Stimulated activated CD4-positive, alpha-beta T cell treated with anti-CD3 and anti-CD28 coated beads, Interleukin-1b, Interleukin-23, amount 100 ng/mL, for 48 hours (primary cell): ENCODE data around the gene EMX2.

Experiments
- DNase-seq: peaks from one replicate; pipeline ENCODE4 v3.0.0-alpha.2; 2020

The EMX2 gene

GRCh38 chr10:117545141-117546019 is 2.8 kb downstream of the EMX2 start:
- DNase-seq: no peak

GRCh38 chr10:117546020-117546580 is 3.6 kb downstream of the EMX2 start:
- DNase-seq: no peak

GRCh38 chr10:117546581-117547015 is 4.1 kb downstream of the EMX2 start:
- DNase-seq: no peak

DNA sequence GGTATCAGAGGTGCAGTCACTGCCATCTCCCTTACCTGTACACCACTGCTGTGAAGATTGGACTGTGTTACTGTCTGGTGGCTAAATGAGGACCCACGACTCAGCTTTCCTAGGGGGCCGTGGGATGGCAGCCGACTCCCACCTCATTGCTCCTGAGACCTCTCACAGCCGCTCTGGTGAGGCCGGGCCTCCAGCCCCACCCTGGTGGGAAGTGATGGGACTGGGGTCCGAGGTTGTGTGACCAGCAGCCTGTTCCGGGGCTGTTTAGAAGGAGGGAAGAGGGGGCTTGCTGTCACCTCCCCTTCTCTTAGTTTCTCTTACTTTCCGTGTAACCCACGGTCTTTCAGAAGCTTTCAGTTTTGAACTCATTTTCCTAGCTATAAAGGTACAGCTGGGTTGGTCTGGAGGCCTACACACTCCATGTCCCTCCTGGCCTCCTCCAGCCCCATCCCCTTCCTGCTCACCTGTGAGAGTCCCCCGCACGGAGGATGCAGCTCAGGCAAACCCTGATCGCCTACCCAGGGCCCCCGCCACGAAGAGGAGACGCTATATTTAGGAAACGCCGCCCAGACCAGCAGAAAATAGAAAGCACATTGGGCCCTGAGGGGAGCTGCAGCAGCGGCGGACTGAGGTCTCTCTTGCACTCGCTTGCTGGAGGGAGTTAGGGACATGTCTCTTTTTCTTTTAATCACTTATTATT is 4.6 kb downstream of the EMX2 start:
- DNase-seq: no peak

GRCh38 chr10:117547716-117548668 is 5.4 kb downstream of the EMX2 start:
- DNase-seq: no peak

DNA sequence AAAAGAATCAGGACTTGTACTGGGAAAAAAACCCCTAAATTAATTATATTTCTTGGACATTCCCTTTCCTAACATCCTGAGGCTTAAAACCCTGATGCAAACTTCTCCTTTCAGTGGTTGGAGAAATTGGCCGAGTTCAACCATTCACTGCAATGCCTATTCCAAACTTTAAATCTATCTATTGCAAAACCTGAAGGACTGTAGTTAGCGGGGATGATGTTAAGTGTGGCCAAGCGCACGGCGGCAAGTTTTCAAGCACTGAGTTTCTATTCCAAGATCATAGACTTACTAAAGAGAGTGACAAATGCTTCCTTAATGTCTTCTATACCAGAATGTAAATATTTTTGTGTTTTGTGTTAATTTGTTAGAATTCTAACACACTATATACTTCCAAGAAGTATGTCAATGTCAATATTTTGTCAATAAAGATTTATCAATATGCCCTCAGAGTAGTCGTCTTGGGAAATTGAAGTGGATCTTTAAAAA is 6.6 kb downstream of the EMX2 start:
- DNase-seq: no peak

GRCh38 chr10:117550076-117550475 is 7.5 kb downstream of the EMX2 start:
- no peak for DNase-seq

DNA sequence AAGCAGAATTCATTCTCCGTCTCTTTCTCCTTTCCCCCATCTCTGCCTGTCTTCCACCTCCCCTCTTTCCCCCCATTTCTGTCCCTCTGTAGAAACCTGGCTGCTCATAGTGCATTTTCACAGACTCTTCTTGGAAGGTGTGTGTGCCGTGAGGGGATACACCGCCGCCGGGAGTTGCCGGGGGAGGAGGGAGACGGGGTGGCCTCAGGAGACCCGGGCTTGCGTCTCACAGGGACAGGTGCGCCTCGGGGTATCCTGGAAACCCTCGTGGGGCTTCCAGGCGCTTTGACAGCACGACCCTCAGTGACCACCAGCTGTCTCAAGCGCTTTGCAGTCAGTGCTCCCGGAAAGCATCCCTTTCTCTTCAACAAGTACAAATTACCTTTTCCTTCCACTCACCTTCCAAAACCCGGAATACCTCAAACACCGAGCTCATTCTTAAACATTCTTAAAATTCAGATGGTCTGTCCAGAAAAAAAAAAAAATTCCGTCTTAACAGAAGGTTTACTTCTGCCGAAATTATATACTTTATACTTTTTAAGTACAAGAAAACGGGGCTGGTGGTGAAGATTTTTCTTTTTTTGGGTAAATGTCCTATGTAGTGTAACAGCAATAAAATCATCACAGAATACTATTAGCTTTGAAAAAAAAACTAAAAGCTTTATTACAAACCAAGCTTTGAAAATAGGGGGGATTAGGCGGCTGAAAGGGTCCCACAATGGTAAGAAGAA is 8.2 kb downstream of the EMX2 start:
- DNase-seq: no peak

DNA sequence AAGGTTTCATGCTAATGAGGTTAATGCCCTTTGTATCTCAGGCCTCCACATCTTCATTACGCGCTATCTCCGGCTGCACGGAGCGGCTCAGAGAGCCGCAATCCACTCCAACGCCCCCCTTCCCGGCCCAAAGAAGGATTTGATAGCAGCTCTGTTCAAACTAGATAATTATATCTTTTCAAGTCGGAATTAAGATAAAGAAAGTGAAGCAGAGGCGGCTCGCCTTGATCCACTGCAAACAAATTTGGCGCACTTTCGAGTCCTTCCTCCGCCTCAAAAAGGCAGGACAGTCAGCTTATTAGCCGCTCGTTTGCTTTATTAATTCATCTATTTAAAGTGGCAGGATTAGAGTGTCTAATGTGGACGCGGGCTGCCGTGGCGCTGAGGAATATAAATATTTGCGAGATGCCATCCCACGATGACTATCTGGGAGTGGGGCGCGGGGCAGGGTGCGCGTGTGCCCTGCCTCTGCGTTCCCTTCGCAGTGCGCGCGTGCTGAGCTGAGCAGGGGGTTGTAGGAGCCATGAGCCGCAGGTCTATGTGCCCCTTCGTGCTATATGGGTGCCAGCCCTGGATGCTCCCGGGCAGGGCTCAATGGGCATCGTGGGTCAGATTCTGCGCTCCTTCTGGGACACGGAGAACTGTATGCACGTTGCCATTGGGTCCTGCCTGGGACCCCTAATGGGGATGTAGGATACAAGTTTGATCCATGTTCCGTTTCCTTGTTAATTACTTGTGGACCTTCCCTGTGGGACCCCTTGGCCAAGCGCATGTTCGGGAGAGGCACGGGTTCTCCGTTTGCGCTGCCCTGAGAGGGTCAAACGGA is 9.0 kb downstream of the EMX2 start:
- no peak for DNase-seq

DNA sequence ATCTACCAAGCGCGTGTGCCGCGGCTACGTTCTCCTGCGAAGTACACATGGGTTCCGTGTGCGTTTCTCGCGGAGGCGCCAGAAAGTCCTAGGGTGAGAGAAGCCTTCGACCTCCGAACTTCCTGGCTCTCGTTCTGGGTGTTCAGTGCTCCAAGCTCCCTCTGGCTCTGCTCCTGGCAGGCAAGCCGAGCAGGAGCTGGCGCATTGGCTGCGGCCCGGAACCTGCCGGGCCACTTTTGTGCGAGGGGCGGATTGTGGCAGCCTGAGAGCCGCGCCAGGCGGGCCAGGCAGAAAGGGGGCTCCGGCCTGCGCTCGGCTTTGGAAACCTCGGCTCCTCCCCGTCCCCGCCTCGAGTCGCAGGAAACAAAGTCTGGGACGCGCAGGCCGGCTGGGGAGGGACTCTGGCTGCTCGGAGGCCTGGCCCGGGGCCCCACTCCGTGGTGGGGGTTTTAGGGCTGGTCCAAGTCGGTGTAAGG is 9.6 kb downstream of the EMX2 start:
- no peak for DNase-seq

GRCh38 chr10:117552701-117553141 is 10.2 kb downstream of the EMX2 start:
- no peak for DNase-seq

DNA sequence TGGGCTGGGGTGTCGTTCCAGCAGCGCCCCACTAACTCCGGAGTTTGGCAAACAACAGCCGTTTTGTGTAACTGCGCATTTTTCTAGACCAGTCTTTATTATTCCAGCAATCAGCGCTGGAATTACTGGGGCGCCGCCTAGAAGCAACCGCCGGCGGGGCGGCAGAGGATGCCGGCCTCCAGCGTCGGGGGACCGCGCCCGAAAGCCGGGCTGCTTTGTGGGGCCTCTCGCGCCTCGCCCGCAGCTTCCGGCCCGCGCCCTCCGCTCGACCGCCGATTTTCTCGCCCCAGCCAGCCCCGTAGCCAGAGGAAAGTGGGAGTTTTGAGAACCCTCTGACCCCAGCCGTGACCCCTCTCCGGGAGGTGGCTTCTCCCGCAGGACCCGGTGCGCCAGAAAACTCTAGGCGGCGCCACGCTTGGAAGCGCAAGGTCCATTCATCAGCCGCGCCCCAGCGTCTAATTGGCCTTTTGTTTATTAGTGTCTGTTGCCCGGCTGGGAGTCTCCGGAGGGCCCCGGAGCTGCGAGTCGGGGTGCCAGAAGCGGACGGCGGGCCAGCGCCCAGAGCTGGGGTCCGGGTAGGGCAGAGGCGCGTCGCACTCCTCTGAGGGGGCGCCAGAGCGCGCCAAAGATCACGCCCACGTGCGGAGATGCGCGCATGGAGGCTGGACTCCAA is 10.7 kb downstream of the EMX2 start:
- no peak for DNase-seq

GRCh38 chr10:117553815-117554172 is 11.2 kb downstream of the EMX2 start:
- no peak for DNase-seq

DNA sequence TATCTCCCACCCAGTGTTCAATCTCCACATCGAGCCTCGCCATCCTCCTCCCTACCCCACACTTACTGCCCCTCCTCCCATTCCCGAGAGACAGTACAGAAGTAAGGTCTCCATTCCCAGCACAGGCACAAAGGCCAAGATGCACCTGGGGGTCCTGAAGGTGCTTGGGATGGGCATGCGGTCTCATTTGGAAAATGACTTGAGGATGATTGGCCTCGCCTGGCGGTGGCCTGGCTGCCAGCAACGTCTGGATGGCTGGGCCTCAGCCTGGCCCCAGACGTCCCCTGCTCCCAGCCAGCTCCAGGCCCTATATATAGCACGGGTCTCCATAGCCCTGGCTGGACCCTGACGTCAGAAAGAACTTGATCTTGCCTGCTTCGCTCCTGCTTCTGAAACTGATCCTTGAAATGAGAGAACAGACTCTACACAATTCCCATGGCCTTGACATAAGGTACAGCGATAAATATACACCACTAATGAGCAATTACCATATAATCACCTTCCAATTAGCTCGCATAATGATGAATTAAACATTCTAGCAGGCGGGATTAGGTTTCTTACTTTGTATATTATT is 11.8 kb downstream of the EMX2 start:
- DNase-seq: no peak

GRCh38 chr10:117555017-117555416 is 12.5 kb downstream of the EMX2 start:
- no peak for DNase-seq

DNA sequence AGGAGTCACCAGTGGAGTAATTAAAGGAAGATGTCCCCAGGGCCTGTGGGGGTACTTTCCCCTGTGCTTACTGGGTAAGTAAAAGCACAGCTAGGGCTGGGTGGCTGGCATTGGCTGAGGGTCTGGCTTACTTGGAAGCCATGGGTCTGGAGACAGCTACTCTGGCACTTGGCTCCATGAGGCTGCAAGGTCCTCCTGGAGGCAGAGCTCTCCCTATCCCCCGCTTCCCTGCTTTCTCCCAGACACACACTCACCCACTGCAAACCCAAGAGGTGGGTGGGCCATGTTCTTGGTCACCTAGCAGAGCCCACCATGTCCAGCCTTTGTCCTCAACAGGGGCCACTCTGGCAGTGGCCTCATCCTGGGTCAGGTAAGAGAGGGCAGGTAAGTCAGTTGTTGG is 13.3 kb downstream of the EMX2 start:
- DNase-seq: no peak

GRCh38 chr10:117556356-117556755 is 13.8 kb downstream of the EMX2 start:
- DNase-seq: no peak

- DNase-seq: no peak
Observed at GRCh38 chr10:117559712-117560111, 17.2 kb downstream of the EMX2 start.

GRCh38 chr10:117560942-117561341 is 18.4 kb downstream of the EMX2 start:
- DNase-seq: no peak

DNA sequence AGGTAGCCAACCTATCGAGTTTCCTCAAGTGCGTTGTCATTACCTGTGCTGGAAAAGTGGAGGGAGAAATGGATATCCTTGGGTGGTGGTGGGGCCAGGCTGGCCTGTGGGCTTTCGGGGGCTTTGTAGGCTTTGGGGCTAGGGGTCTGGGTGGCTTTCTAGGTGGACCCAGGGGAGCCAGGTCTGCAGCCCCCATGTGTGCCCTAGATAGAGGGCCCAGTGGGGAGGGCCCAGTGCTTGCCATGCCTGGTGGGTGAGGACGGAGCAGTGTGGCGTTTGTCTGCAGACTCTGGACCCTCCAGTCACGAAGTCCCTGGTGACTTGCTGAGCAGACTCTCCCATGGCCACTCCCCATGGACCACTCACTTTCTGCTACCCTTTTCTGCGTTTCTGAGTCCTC is 19.7 kb downstream of the EMX2 start:
- DNase-seq: no peak
